Effector memory CD8-positive, alpha-beta T cell (primary cell): Measurements from ENCODE around the gene ZNF500.
"Not testable (repeated sequence)": the region's sequence is repeated elsewhere in the genome, so short reads cannot be mapped to it uniquely, and the experiment has no call there.

Experiments used
- ATAC-seq: fragments of 150-1000 bp; cut with Tn5 transposase; replicated peaks from 2 replicates; pipeline ENCODE4 v1.10.0; 2021; ENCODE audit warnings: mild to moderate bottlenecking, moderate library complexity
- DNase-seq, 3 experiments: peaks; one replicate each; pipeline ENCODE4 v3.0.0; 2021
- H3K27ac Mint-ChIP-seq, 2 donors: one replicate each; pipeline ENCODE4 v1.8.0; 2022; ENCODE audit warnings: mild to moderate bottlenecking in 2 of 2, mixed read lengths in 2 of 2, moderate library complexity in 2 of 2
- H3K27me3 Mint-ChIP-seq, 2 donors: one replicate each; pipeline ENCODE4 v1.8.0; 2022; ENCODE audit warnings: mixed read lengths in 2 of 2
- H3K36me3 Mint-ChIP-seq: one replicate; pipeline ENCODE4 v1.8.0; 2022; ENCODE audit warnings: mild to moderate bottlenecking, moderate library complexity, mixed read lengths; ENCODE audit not compliant: insufficient read depth
- H3K4me1 Mint-ChIP-seq, 2 donors: one replicate each; pipeline ENCODE4 v1.8.0; 2022; ENCODE audit warnings: low read depth in 2 of 2, mixed read lengths in 2 of 2
- H3K4me3 Mint-ChIP-seq, 2 donors: one replicate each; pipeline ENCODE4 v1.8.0; 2022; ENCODE audit warnings: mild to moderate bottlenecking in 2 of 2, mixed read lengths in 2 of 2, moderate library complexity in 2 of 2
- H3K9me3 Mint-ChIP-seq, 2 donors: one replicate each; pipeline ENCODE4 v1.8.0; 2022; ENCODE audit warnings: mixed read lengths in 2 of 2

ZNF500 gene

GRCh38 chr16:4752351-4753100, 14.4 kb downstream of the ZNF500 start:
- no peak overlapping the region for H3K27ac Mint-ChIP-seq
- peaks cover 45% of the 10 kb centered on the region for H3K36me3 Mint-ChIP-seq
- no peaks in the 10 kb centered on the region for H3K9me3 Mint-ChIP-seq
- peaks cover 6 to 11% of the 10 kb centered on the region in 2 donors for H3K4me1 Mint-ChIP-seq
- ATAC-seq (no peak), DNase-seq (no peak)
- H3K4me3 Mint-ChIP-seq, result no peak overlapping the region
- no peaks in the 10 kb centered on the region for H3K27me3 Mint-ChIP-seq

GRCh38 chr16:4750896-4751295, 16.1 kb downstream of the ZNF500 start:
- H3K27me3 Mint-ChIP-seq, result no peaks in the 10 kb centered on the region
- ATAC-seq, result no peak
- peaks cover 38% of the 10 kb centered on the region for H3K36me3 Mint-ChIP-seq
- no peak for DNase-seq
- H3K4me1 Mint-ChIP-seq, result peaks cover 13 to 16% of the 10 kb centered on the region in 2 donors
- H3K9me3 Mint-ChIP-seq, result no peaks in the 10 kb centered on the region
- H3K4me3 Mint-ChIP-seq, result no peak overlapping the region
- no peak overlapping the region for H3K27ac Mint-ChIP-seq

DNA sequence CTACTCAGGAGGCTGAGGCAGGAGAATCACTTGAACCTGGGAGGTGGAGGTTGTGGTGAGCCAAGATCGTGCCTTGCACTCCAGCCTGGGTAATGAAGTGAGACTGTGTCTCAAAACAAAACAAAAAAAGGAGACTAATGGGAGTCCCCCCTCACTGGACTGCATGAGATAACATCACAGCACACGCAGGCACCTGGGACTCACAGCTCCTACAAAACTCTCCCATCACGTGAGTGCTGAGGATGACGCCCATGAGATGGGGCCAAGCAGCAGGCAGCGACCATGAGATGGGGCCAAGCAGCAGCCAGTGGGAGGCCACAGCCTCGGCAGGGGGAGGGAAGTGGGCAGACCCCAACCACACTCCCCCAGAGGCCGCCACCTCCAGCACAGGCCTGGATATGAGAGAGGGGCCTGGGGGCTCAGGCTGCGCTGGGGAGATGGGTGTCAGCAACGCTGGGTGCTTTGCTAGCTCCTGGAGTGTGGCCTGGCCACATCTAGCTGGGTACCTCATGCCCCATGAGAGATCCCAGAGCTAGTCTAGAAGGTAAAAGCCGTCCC, 17.2 kb downstream of the ZNF500 start:
- no peaks in the 10 kb centered on the region for H3K9me3 Mint-ChIP-seq
- H3K4me3 Mint-ChIP-seq, result no peak overlapping the region
- ATAC-seq (no peak), DNase-seq (no peak)
- H3K27me3 Mint-ChIP-seq, result no peaks in the 10 kb centered on the region
- peaks cover 13 to 16% of the 10 kb centered on the region in 2 donors for H3K4me1 Mint-ChIP-seq
- no peak overlapping the region for H3K27ac Mint-ChIP-seq
- peaks cover 33% of the 10 kb centered on the region for H3K36me3 Mint-ChIP-seq

- DNase-seq, result no peak
- H3K36me3 Mint-ChIP-seq, result peaks cover 31% of the 10 kb centered on the region
- H3K4me1 Mint-ChIP-seq, result peaks cover 13 to 16% of the 10 kb centered on the region in 2 donors
- no peak for ATAC-seq
- no peak overlapping the region for H3K4me3 Mint-ChIP-seq
- no peaks in the 10 kb centered on the region for H3K27me3 Mint-ChIP-seq
- no peaks in the 10 kb centered on the region for H3K9me3 Mint-ChIP-seq
- H3K27ac Mint-ChIP-seq, result peak overlapping the region; percentile 61 to 96
Observed at GRCh38 chr16:4748682-4749411, 18.1 kb downstream of the ZNF500 start.

DNA sequence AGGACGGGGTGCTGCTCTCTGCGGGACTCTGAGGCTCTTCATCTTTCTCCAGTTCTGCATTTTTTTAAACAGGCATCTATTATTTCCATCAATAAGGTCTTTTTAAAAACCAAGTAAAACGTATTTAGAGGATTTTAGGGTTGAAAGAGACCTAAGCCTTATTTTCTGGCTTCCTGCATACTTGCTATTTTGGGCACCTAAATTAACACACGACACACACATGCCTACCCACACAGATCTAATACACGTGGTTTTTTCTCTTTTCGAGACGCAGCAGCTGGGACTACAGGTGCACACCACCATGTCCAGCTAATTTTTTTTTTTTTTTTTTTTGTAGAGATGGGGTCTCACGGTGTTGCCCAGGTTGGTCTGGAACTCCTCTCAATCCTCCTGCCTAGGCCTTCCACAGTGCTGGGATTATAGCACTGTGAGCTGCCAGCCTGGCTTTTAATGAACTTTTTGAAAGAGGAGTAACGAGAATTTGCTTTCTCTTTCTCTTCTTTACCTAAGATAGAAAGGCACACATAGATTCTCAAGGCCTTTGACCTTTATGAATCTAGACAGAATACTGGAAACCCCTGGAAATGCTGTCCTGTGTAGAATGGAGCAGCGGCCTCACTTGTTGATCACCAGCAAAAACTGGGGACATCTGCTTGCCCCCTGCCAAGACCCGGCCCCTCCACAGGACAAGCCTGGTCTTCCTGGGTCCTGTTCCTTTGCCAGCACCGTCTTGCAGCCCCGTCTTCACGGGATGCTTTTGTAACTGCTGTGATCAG, 18.9 kb downstream of the ZNF500 start:
- Mint-ChIP-seq H3K27ac (peak overlapping the region; percentile 61 to 96), H3K36me3 (peaks cover 26% of the 10 kb centered on the region)

DNA sequence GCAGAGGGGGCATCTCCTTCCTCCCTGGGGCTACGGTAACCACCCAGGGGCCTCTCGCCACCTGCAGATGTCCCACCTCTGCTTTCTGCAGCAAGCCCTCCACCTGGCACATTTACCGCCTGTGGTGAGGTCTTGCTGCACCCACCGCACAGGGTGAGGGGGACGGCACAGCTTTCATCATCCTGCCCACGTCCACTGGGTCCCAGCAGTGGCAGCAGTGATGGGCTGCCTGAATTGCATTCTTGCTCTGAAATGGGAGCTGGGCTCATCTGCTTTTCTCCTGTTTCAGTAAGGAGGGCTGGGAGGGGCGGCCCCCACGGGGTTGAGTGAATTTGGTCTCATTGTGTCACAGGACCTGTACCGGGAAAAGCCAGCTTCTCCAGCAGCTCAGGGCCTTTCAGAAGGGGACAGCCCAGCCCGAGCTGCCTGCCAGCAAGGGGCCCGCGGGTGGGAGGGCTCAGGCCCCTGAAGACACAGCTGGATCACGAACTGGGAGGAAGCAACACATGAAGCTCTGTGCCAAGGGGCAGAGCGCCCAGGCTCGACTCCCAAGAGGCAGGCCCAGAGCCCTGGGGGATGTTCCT, 19.9 kb downstream of the ZNF500 start:
- Mint-ChIP-seq H3K4me3 (peak overlapping the region in 1 of 2 donors; percentile 71), H3K36me3 (peaks cover 25% of the 10 kb centered on the region), H3K9me3 (no peaks in the 10 kb centered on the region), H3K27me3 (peaks cover 0 to 10% of the 10 kb centered on the region in 2 donors), H3K4me1 (peaks cover 16 to 22% of the 10 kb centered on the region in 2 donors), H3K27ac (peak overlapping the region; percentile 61 to 96)
- DNase-seq (no peak), ATAC-seq (no peak)

More for the DNA sequence above, 18.9 kb downstream of the ZNF500 start:
- peak overlapping the region; percentile 24 to 71 for H3K4me3 Mint-ChIP-seq
- peaks cover 16 to 21% of the 10 kb centered on the region in 2 donors for H3K4me1 Mint-ChIP-seq
- peaks cover 0 to 7% of the 10 kb centered on the region in 2 donors for H3K27me3 Mint-ChIP-seq
- ATAC-seq, result no peak
- DNase-seq, result no peak
- no peaks in the 10 kb centered on the region for H3K9me3 Mint-ChIP-seq

DNA sequence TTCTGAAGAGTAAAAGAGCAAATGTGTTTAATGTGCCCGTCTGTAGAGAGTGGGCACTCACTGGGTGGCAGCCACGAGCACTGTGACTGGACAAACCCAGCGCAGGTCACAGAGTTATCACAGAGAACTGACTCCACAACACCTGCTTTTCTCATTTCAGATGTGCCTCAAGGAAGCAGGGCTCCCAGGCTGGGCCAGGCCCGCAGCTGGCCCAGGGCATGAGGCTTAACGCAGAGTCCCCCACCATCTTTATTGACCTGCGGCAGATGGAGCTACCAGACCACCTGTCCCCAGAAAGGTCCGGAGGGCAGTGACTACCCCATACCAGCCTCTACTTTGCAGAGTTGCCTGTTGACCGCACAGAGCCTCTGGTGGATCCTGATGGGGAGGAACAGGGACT, 20.7 kb downstream of the ZNF500 start:
- H3K4me3 Mint-ChIP-seq, result no peak overlapping the region
- no peaks in the 10 kb centered on the region for H3K9me3 Mint-ChIP-seq
- DNase-seq (no peak), ATAC-seq (no peak)
- peaks cover 16 to 22% of the 10 kb centered on the region in 2 donors for H3K4me1 Mint-ChIP-seq
- H3K36me3 Mint-ChIP-seq, result peaks cover 20% of the 10 kb centered on the region
- H3K27me3 Mint-ChIP-seq, result peaks cover 0 to 10% of the 10 kb centered on the region in 2 donors
- H3K27ac Mint-ChIP-seq, result no peak overlapping the region

DNA sequence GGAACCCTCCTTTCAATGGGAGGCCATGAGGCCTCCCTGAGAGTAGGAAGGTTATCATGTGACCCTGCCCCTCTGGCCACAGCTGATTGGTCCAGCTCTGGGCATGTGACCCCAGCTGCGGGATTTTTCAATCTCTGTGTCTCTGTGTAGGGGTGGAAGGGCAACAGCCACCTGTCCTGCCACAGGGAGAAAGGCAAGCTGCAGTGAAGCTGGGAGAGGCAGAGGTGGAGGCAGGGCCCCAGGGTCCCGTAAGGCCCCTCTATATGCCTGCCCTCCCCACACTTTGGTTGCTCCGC, 21.7 kb downstream of the ZNF500 start:
- ATAC-seq, result no peak

GRCh38 chr16:4744555-4745273, 22.2 kb downstream of the ZNF500 start:
- Mint-ChIP-seq H3K4me3 (no peak overlapping the region), H3K9me3 (no peaks in the 10 kb centered on the region), H3K27ac (no peak overlapping the region), H3K4me1 (peaks cover 16 to 22% of the 10 kb centered on the region in 2 donors), H3K36me3 (peaks cover 13% of the 10 kb centered on the region), H3K27me3 (peaks cover 0 to 10% of the 10 kb centered on the region in 2 donors)
- ATAC-seq, result no peak
- no peak for DNase-seq

More for the DNA sequence above, 21.7 kb downstream of the ZNF500 start:
- Mint-ChIP-seq H3K27ac (no peak overlapping the region), H3K4me1 (peaks cover 16 to 22% of the 10 kb centered on the region in 2 donors), H3K27me3 (peaks cover 0 to 10% of the 10 kb centered on the region in 2 donors), H3K4me3 (no peak overlapping the region), H3K9me3 (no peaks in the 10 kb centered on the region), H3K36me3 (peaks cover 13% of the 10 kb centered on the region)
- no peak for DNase-seq

- Mint-ChIP-seq H3K9me3 (no peaks in the 10 kb centered on the region), H3K4me1 (peaks cover 16 to 19% of the 10 kb centered on the region in 2 donors), H3K36me3 (peaks cover 13% of the 10 kb centered on the region), H3K4me3 (peak overlapping the region; percentile 55 to 71), H3K27me3 (peaks cover 0 to 11% of the 10 kb centered on the region in 2 donors), H3K27ac (no peak overlapping the region)
- DNase-seq (no peak), ATAC-seq (no peak)
Observed at GRCh38 chr16:4743226-4743878, 23.6 kb downstream of the ZNF500 start.

DNA sequence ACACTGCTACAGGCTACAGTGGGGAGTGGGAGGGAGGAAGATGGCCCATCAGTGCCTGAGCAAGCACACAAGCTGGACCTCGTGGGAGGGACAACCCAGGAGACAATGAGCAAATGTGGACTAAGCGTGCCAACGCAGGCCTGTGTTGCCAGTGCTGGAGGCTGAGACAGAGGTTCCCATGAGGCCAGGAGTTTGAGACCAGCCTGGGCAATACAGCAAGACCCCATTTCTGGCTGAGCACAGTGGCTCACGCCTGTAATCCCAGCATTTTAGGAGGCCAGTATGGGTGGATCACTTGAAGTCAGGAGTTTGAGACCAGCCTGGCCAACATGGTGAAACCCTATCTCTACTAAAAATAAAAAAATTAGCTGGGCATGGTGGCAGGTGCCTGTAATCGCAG, 28.6 kb downstream of the ZNF500 start:
- not testable (repeated sequence) for DNase-seq, ATAC-seq, H3K27ac Mint-ChIP-seq, H3K4me3 Mint-ChIP-seq, H3K9me3 Mint-ChIP-seq
- peaks cover 0 to 14% of the 10 kb centered on the region in 2 donors for H3K27me3 Mint-ChIP-seq
- H3K36me3 Mint-ChIP-seq, result peaks cover 19% of the 10 kb centered on the region
- peaks cover 13 to 15% of the 10 kb centered on the region in 2 donors for H3K4me1 Mint-ChIP-seq

DNA sequence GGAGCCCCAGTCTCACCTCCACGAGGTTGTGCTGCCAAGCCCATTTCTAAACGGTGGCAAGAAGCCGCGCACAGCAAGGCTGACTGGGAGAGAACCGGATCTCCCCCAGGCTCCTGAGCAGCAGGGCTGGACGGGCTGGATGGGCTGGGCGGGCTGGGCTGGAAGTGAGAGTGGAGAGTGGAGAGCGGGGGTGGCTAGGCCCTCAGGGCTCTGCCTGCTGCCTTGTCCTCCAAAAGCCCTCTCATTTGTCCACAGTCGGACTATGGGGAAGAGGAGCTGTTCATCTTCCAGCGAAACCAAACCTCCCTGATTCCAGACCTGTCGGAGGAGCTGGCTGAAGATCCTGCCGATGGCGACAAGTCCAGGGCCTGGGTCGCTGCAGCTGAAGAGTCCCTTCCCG, 29.4 kb downstream of the ZNF500 start:
- DNase-seq (no peak), ATAC-seq (no peak)
- Mint-ChIP-seq H3K36me3 (peaks cover 19% of the 10 kb centered on the region), H3K27ac (no peak overlapping the region), H3K4me3 (no peak overlapping the region), H3K27me3 (peaks cover 0 to 8% of the 10 kb centered on the region in 2 donors), H3K9me3 (no peaks in the 10 kb centered on the region), H3K4me1 (peaks cover 16 to 17% of the 10 kb centered on the region in 2 donors)
